ENCODE data around the gene SH3BGR.
"Not testable (repeated sequence)": the region's sequence is repeated elsewhere in the genome, so short reads cannot be mapped to it uniquely, and the experiment has no call there.

The SH3BGR gene
- total RNA-seq: 0.05 to 0.19 (median 0.11) reads per million in 3 experiments

- DNase-seq: no peak
These were observed at the start of gene SH3BGR for GRCh38 chr21:39451332-39452206. SH3BGR (plus strand) TSS chr21:39451970; CDS start chr21:39452097, 127 bp downstream.

- no peak for DNase-seq
These were observed 45.7 kb upstream of the SH3BGR start for GRCh38 chr21:39406065-39406464.

GRCh38 chr21:39419204-39419603, 32.6 kb upstream of the SH3BGR start:
- not testable (repeated sequence) for DNase-seq

- no peak for DNase-seq
These were observed 29.1 kb upstream of the SH3BGR start for GRCh38 chr21:39422527-39423241.

- DNase-seq: no peak
These were observed 22.3 kb upstream of the SH3BGR start for GRCh38 chr21:39429445-39429844.

- no peak for DNase-seq
These were observed 21.8 kb upstream of the SH3BGR start for GRCh38 chr21:39430016-39430415.

GRCh38 chr21:39430457-39430856, 21.3 kb upstream of the SH3BGR start:
- no peak for DNase-seq

GRCh38 chr21:39430954-39431353, 20.8 kb upstream of the SH3BGR start:
- DNase-seq: no peak

- DNase-seq: no peak
These were observed 16.8 kb upstream of the SH3BGR start for GRCh38 chr21:39434950-39435349.

GRCh38 chr21:39439232-39439631, 12.5 kb upstream of the SH3BGR start:
- no peak for DNase-seq

- DNase-seq: peak; percentile 17
These were observed 10.0 kb upstream of the SH3BGR start for GRCh38 chr21:39441502-39442475.

GRCh38 chr21:39444421-39445180, 7.2 kb upstream of the SH3BGR start:
- DNase-seq: no peak

- DNase-seq: peak; percentile 84
These were observed 6.2 kb upstream of the SH3BGR start, which contains the start of gene LCA5L for GRCh38 chr21:39445321-39446269. LCA5L (minus strand) TSS chr21:39445778; CDS start chr21:39428493, 17,285 bp downstream.

- DNase-seq: no peak
These were observed 4.5 kb upstream of the SH3BGR start for GRCh38 chr21:39447264-39447663.

GRCh38 chr21:39452207-39452969, 618 bp downstream of the SH3BGR start:
- no peak for DNase-seq

GRCh38 chr21:39452970-39453342, 1.2 kb downstream of the SH3BGR start:
- no peak for DNase-seq

- DNase-seq: no peak
These were observed 1.9 kb downstream of the SH3BGR start for GRCh38 chr21:39453571-39454179.

- no peak for DNase-seq
These were observed 3.3 kb downstream of the SH3BGR start for GRCh38 chr21:39454949-39455668.

GRCh38 chr21:39456665-39457064, 4.9 kb downstream of the SH3BGR start:
- no peak for DNase-seq
